Subcutaneous adipose tissue (tissue), 4 donors: Measurements from ENCODE around the gene ZBTB6. TPM values are rescaled to one million over a fixed set of nuclear protein-coding genes. Genes with fewer than 3 reads are reported as not detected.

Experiments
- CTCF ChIP-seq: fragments of 450-650 bp; IDR thresholded peaks from one replicate; pipeline ENCODE4 v1.5.1; 2016; ENCODE audit warnings: low read depth, mild to moderate bottlenecking, control low read depth, antibody characterized with exemption, moderate library complexity
- small RNA-seq: library from RNA; depleted of rRNA; stranded (forward); fragments of <200 nt; gene quantifications from one replicate; pipeline ENCODE3, GENCODE V24; 2016
- total RNA-seq, 4 donors: library from RNA; depleted of rRNA; stranded (reverse); fragments of >200 nt; gene quantifications; one replicate each; pipeline ENCODE4 v1.1.0, GENCODE V29; 2016

Gene ZBTB6
- total RNA-seq, 4 donors from 2014 or later, result 6.2 to 10.8 (median 10.1) TPM

GRCh38 chr9:122860319-122861142, 52.6 kb downstream of the ZBTB6 start:
- TF ChIP-seq CTCF, result no peak

Small RNAs within 50 kb of the gene (small RNA-seq; reads per million reads assigned to genes)
- not detected for gene RNY1P15
- 2,351 reads per million, percentile 99 among the genes with 10 or more reads in this experiment for gene SNORD90

Other genes starting within 250 kb of the ZBTB6 start
- not detected for gene OR1L3, start 238.2 kb downstream of the ZBTB6 start, total RNA-seq
- not detected for gene OR1L4, start 189.3 kb downstream of the ZBTB6 start, total RNA-seq
- gene OR1L6, start 171.0 kb downstream of the ZBTB6 start, total RNA-seq, result not detected
- not detected for gene OR5C1, start 124.4 kb downstream of the ZBTB6 start, total RNA-seq
- not detected for gene OR1K1, start 113.2 kb downstream of the ZBTB6 start, total RNA-seq
- 10 to 100 TPM; 18.4 to 24.5 (median 20.4) TPM for gene PDCL, start 84.7 kb downstream of the ZBTB6 start, total RNA-seq
- 10 to 100 TPM; 45.0 to 57.3 (median 52.6) TPM for gene RC3H2, start 8.0 kb downstream of the ZBTB6 start, total RNA-seq
- 1 to 10 TPM; 5.3 to 9.0 (median 6.7) TPM for gene ZBTB26, start 18.2 kb upstream of the ZBTB6 start, total RNA-seq
- 10 to 100 TPM; 47.4 to 65.4 (median 52.8) TPM for gene RABGAP1, start 27.7 kb upstream of the ZBTB6 start, total RNA-seq
- gene GPR21, start 120.3 kb upstream of the ZBTB6 start, total RNA-seq, result 1 to 10 TPM in 3 of 4 donors, under 1 TPM in 1; 0.88 to 4.2 (median 2.2) TPM